IMR-90 (cell line): Measurements from ENCODE around the gene CDK8. TPM values are rescaled to one million over a fixed set of nuclear protein-coding genes. Genes with fewer than 3 reads are reported as not detected.

Experiments
- ATAC-seq: fragments of 200-7000 bp; cut with Tn5 transposase; 2 replicates; pipeline ENCODE4 v1.9.1; 2020; ENCODE audit warnings: low read depth, mild to moderate bottlenecking, moderate library complexity
- BruUV-seq: library from RNA; stranded (reverse); fragments of 400-500 nt; replicated peaks from 2 replicates; lab custom pipeline; 2021; lab: Mats Ljungman, UMichigan
- CTCF ChIA-PET: fragments of 300-600 bp; formaldehyde crosslinking; extraction: SDS; loops from one replicate; lab custom pipeline; 2021; ENCODE audit warnings: antibody characterized with exemption; lab: Yijun Ruan, JAX
- POLR2A ChIA-PET: fragments of 300-600 bp; sonication (Branson Sonifier 250); formaldehyde crosslinking; loops from one replicate; lab custom pipeline; 2022; ENCODE audit warnings: antibody characterized with exemption; ENCODE audit not compliant: unreplicated experiment; lab: Charles Lee
- DNase-seq: peaks from one replicate; pipeline ENCODE4 v3.0.0; 2013
- H2AFZ ChIP-seq: replicated peaks from 2 replicates; pipeline ENCODE3; 2013; ENCODE audit warnings: low read length, mild to moderate bottlenecking; ENCODE audit not compliant: poor library complexity
- H2AK5ac ChIP-seq: 2 replicates; pipeline ENCODE4 v1.6.1; 2013; ENCODE audit warnings: low read depth, low read length, inconsistent platforms
- H2AK9ac ChIP-seq: replicated peaks from 2 replicates; pipeline ENCODE3; 2013; ENCODE audit warnings: mild to moderate bottlenecking, low read depth, low read length, moderate library complexity; ENCODE audit not compliant: poor library complexity
- H2BK120ac ChIP-seq: 2 replicates; pipeline ENCODE4 v1.6.1; 2013; ENCODE audit warnings: low read depth, low read length, inconsistent platforms
- H2BK15ac ChIP-seq: 3 replicates; pipeline ENCODE4 v1.6.1; 2013; ENCODE audit warnings: low read depth, low read length, inconsistent platforms
- H2BK20ac ChIP-seq: 2 replicates; pipeline ENCODE4 v1.6.1; 2013; ENCODE audit warnings: low read depth, mild to moderate bottlenecking, inconsistent platforms, low read length, moderate library complexity
- H2BK5ac ChIP-seq: 2 replicates; pipeline ENCODE4 v1.6.1; 2013; ENCODE audit warnings: mild to moderate bottlenecking, low read depth, low read length, inconsistent platforms; ENCODE audit not compliant: poor library complexity, severe bottlenecking
- H3K14ac ChIP-seq: replicated peaks from 2 replicates; pipeline ENCODE4 v1.6.1; 2013; ENCODE audit warnings: low read depth, low read length, inconsistent platforms
- H3K18ac ChIP-seq: 2 replicates; pipeline ENCODE4 v1.6.1; 2013; ENCODE audit warnings: low read depth, low read length, control low read depth
- H3K23ac ChIP-seq: 2 replicates; pipeline ENCODE4 v1.6.1; 2013; ENCODE audit warnings: low read depth, low read length, inconsistent platforms
- H3K27ac ChIP-seq: 2 replicates; pipeline ENCODE4 v1.5.1; 2013; ENCODE audit warnings: mild to moderate bottlenecking, control low read depth, low read length; ENCODE audit not compliant: insufficient read depth
- H3K27me3 ChIP-seq: 2 replicates; pipeline ENCODE4 v1.6.1; 2013; ENCODE audit warnings: low read length; ENCODE audit not compliant: control insufficient read depth, insufficient read depth
- H3K36me3 ChIP-seq: 2 replicates; pipeline ENCODE4 v1.6.1; 2013; ENCODE audit warnings: low read length, mixed read lengths; ENCODE audit not compliant: control insufficient read depth, insufficient read depth
- H3K4ac ChIP-seq: 2 replicates; pipeline ENCODE4 v1.6.1; 2013; ENCODE audit warnings: low read depth, low read length, inconsistent platforms
- H3K4me1 ChIP-seq: 2 replicates; pipeline ENCODE4 v1.6.1; 2013; ENCODE audit warnings: low read length, mixed read lengths; ENCODE audit not compliant: control insufficient read depth, insufficient read depth
- H3K4me2 ChIP-seq: 2 replicates; pipeline ENCODE4 v1.6.1; 2013; ENCODE audit warnings: low read depth, mild to moderate bottlenecking, control low read depth, low read length, moderate library complexity
- H3K4me3 ChIP-seq: 2 replicates; pipeline ENCODE4 v1.5.1; 2013; ENCODE audit warnings: low read depth, mild to moderate bottlenecking, control low read depth, low read length, moderate library complexity; ENCODE audit not compliant: insufficient read depth
- H3K56ac ChIP-seq: 2 replicates; pipeline ENCODE4 v1.6.1; 2013; ENCODE audit warnings: low read length, inconsistent platforms; ENCODE audit not compliant: insufficient read depth; ENCODE audit errors: extremely low read depth
- H3K79me1 ChIP-seq, 2 experiments: 2 replicates each; pipeline ENCODE4 v1.6.1; 2013; ENCODE audit warnings: low read length in 2 of 2, inconsistent platforms in 1 of 2, low read depth in 1 of 2
- H3K9ac ChIP-seq: 2 replicates; pipeline ENCODE4 v1.6.1; 2013; ENCODE audit warnings: low read depth, low read length, control low read depth
- H3K9me1 ChIP-seq: 2 replicates; pipeline ENCODE4 v1.6.1; 2013; ENCODE audit warnings: low read length, inconsistent platforms; ENCODE audit not compliant: insufficient read depth
- H3K9me3 ChIP-seq: 2 replicates; pipeline ENCODE4 v1.6.1; 2013; ENCODE audit warnings: low read length; ENCODE audit not compliant: control insufficient read depth, insufficient read depth
- H4K20me1 ChIP-seq: 2 replicates; pipeline ENCODE4 v1.6.1; 2013; ENCODE audit warnings: low read length, inconsistent platforms; ENCODE audit not compliant: insufficient read depth
- H4K5ac ChIP-seq: 2 replicates; pipeline ENCODE4 v1.6.1; 2013; ENCODE audit warnings: mild to moderate bottlenecking, low read depth, low read length, control low read depth
- H4K8ac ChIP-seq, 2 experiments: 2 replicates each; pipeline ENCODE4 v1.6.1; 2013; ENCODE audit warnings: low read depth in 2 of 2, low read length in 2 of 2, control low read depth in 1 of 2, inconsistent platforms in 1 of 2
- H4K91ac ChIP-seq: 2 replicates; pipeline ENCODE4 v1.6.1; 2013; ENCODE audit warnings: low read depth, low read length, inconsistent platforms; ENCODE audit not compliant: insufficient read depth
- BHLHE40 ChIP-seq: fragments of 150-350 bp; IDR thresholded peaks from 2 replicates; pipeline ENCODE4 v1.6.1; 2016; ENCODE audit warnings: mild to moderate bottlenecking, low read depth, low read length
- CEBPB ChIP-seq: IDR thresholded peaks from 2 replicates; pipeline ENCODE4 v1.6.1; 2012; ENCODE audit warnings: low read depth, low read length, improper control_type of control experiment
- CTCF ChIP-seq: conservative IDR thresholded peaks from 2 replicates; pipeline ENCODE4 v1.5.1; 2012; ENCODE audit warnings: mild to moderate bottlenecking, low read depth, low read length, improper control_type of control experiment
- MAZ ChIP-seq: IDR thresholded peaks from 2 replicates; pipeline ENCODE4 v1.6.1; 2012; ENCODE audit warnings: low read depth, mild to moderate bottlenecking, low read length, improper control_type of control experiment, moderate library complexity, borderline replicate concordance
- POLR2A ChIP-seq: IDR thresholded peaks from 2 replicates; pipeline ENCODE4 v1.6.1; 2012; ENCODE audit warnings: mild to moderate bottlenecking, low read depth, low read length
- RCOR1 ChIP-seq: IDR thresholded peaks from 2 replicates; pipeline ENCODE4 v1.6.1; 2012; ENCODE audit warnings: mild to moderate bottlenecking, low read length, improper control_type of control experiment; ENCODE audit not compliant: insufficient replicate concordance
- WGBS, 2 experiments: methylation state at CpG; one replicate each; pipeline versions ENCODE4 v1.1.5 to v1.1.7; 2013; ENCODE audit warnings: missing lambda C conversion rate in 2 of 2; ENCODE audit not compliant: insufficient read length in 1 of 2; ENCODE audit errors: extremely low coverage in 2 of 2; 5-methylcytosine and 5-hydroxymethylcytosine counted together
- dilution Hi-C: fragments of 300-500 bp; cut with HindIII; formaldehyde crosslinking; loops from one replicate; pipeline ENCODE4 v1.14.3; 2018; ENCODE audit warnings: low sequenced_read_pairs; ENCODE audit not compliant: unreplicated experiment
- in situ Hi-C: fragments of 300-500 bp; cut with MboI; formaldehyde crosslinking; loops from 3 replicates; pipeline ENCODE4 v1.14.3; 2019; ENCODE audit warnings: low sequenced_read_pairs, inconsistent platforms, mixed read lengths
- intact Hi-C: fragments of 100-400 bp; cut with micrococcal nuclease; formaldehyde crosslinking; loops from 2 replicates; pipeline ENCODE4 v1.10.0; 2022
- polyA plus RNA-seq, 3 experiments: library from polyadenylated mRNA; depleted of rRNA; stranded (reverse); fragments of >200 nt; gene quantifications; 2 replicates each; pipeline ENCODE4 v1.2.3, GENCODE V29; 2012; ENCODE audit warnings: low replicate concordance in 1 of 3
- total RNA-seq: library from RNA; depleted of rRNA; stranded (reverse); fragments of >200 nt; gene quantifications from 2 replicates; pipeline ENCODE4 v1.2.3, GENCODE V29; 2012

The CDK8 gene
- total and polyA plus RNA-seq, 2 of the 4 experiments (the other 2 are of a cell fraction): 15.4 to 19.0 TPM

DNA sequence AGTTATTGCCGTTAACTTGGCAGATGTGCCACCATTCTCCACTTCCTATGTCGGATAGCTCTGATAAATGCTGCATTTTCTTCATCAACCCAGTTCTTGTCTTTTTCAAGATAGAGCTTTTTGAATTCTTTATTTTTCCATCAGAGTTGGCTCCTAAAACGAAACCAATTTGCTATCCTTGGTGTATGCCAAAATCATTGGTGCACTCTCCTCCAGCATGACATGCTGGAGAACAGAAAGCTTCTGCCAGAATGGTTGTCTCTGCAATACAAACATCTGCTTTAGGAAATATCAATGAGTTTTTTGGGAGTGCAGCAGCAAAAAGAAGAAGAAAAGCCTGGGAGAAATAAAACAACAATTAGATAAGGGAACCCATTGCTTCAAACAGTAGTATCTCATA, 124.2 kb downstream of the CDK8 start:
- no peaks in the 10 kb centered on the region for H3K27me3 ChIP-seq
- H3K9ac ChIP-seq: no peak overlapping the region
- H2AK9ac ChIP-seq: no peak overlapping the region
- no peak overlapping the region for H4K91ac ChIP-seq
- no peak overlapping the region for H3K18ac ChIP-seq
- TF ChIP-seq CTCF (no peak), BHLHE40 (no peak), MAZ (no peak), CEBPB (no peak), RCOR1 (no peak), POLR2A (no peak)
- in situ Hi-C loops: no loop called here
- H3K56ac ChIP-seq: no peak overlapping the region
- no peak overlapping the region for H2BK20ac ChIP-seq
- no peak overlapping the region for H2BK5ac ChIP-seq
- no peak overlapping the region for H3K4me3 ChIP-seq
- no peak overlapping the region for H3K14ac ChIP-seq
- BruUV-seq: no TSS peak
- intact Hi-C loops: no loop called here
- no peak overlapping the region for H2BK120ac ChIP-seq
- no peak for ATAC-seq
- no peak overlapping the region for H2AFZ ChIP-seq
- peaks cover 2% of the 10 kb centered on the region; the same call in 1 of the 2 replicates for H3K9me1 ChIP-seq
- POLR2A ChIA-PET: no interaction called here
- no peak overlapping the region for H4K5ac ChIP-seq
- no peak overlapping the region for H3K23ac ChIP-seq
- no peaks in the 10 kb centered on the region for H3K36me3 ChIP-seq
- no peaks in the 10 kb centered on the region for H4K20me1 ChIP-seq
- dilution Hi-C loops: no loop called here
- H3K4me2 ChIP-seq: no peak overlapping the region
- 50% methylated on average over 2 of the region's 3 CpGs; no CpG with 5 or more reads in 1 of the 2 experiments for WGBS, 2 experiments
- no peak overlapping the region for H2BK15ac ChIP-seq
- H3K9me3 ChIP-seq: no peaks in the 10 kb centered on the region
- no peak for DNase-seq
- H3K4ac ChIP-seq: no peak overlapping the region
- H3K4me1 ChIP-seq: 0 out of 2 replicates have a peak, but pooled peaks cover 2% of the 10 kb centered on the region
- peaks cover 0 to 5% of the 10 kb centered on the region in 2 experiments; a peak in 1 of 4 replicates for H3K79me1 ChIP-seq
- H4K8ac ChIP-seq: no peak overlapping the region
- no peak overlapping the region for H2AK5ac ChIP-seq
- CTCF ChIA-PET: no interaction called here
- no peak overlapping the region for H3K27ac ChIP-seq
